Smooth muscle cell (in vitro differentiated cells): ENCODE data around the gene CLEC20A. TPM values are rescaled to one million over a fixed set of nuclear protein-coding genes. Genes with fewer than 3 reads are reported as not detected.

Experiments used
- DNase-seq: peaks from one replicate; lab custom pipeline; 2025; ENCODE audit not compliant: unreplicated experiment; lab: John Stamatoyannopoulos, UW
- H2AFZ ChIP-seq: fragments of 200-600 bp; sonication (generic); 2 replicates; pipeline ENCODE4 v1.6.0; 2016; ENCODE audit warnings: antibody characterized with exemption, low read depth, mild to moderate bottlenecking
- H3F3A ChIP-seq: fragments of 200-600 bp; sonication (generic); 2 replicates; pipeline ENCODE4 v1.6.0; 2017; ENCODE audit warnings: antibody characterized with exemption, low read depth
- H3K27ac ChIP-seq: fragments of 200-600 bp; sonication (generic); 2 replicates; pipeline ENCODE4 v1.5.1; 2016; ENCODE audit warnings: low read depth, mild to moderate bottlenecking
- H3K27me3 ChIP-seq: fragments of 200-600 bp; sonication (generic); 2 replicates; pipeline ENCODE4 v1.6.1; 2016; ENCODE audit warnings: low read depth, mild to moderate bottlenecking
- H3K36me3 ChIP-seq: fragments of 200-600 bp; sonication (generic); 2 replicates; pipeline ENCODE4 v1.5.1; 2016; ENCODE audit warnings: low read depth
- H3K4me1 ChIP-seq: fragments of 200-600 bp; sonication (generic); 2 replicates; pipeline ENCODE4 v1.5.1; 2016; ENCODE audit warnings: low read depth
- H3K4me2 ChIP-seq: fragments of 200-600 bp; sonication (generic); 2 replicates; pipeline ENCODE4 v1.6.0; 2016; ENCODE audit warnings: mild to moderate bottlenecking
- H3K4me3 ChIP-seq: fragments of 200-600 bp; sonication (generic); 2 replicates; pipeline ENCODE4 v1.5.1; 2016; ENCODE audit warnings: mild to moderate bottlenecking
- H3K79me2 ChIP-seq: fragments of 200-600 bp; sonication (generic); 2 replicates; pipeline ENCODE4 v1.6.0; 2016; ENCODE audit warnings: low read depth, mild to moderate bottlenecking
- H3K9ac ChIP-seq: fragments of 200-600 bp; sonication (generic); 2 replicates; pipeline ENCODE4 v1.6.0; 2016; ENCODE audit warnings: low read depth
- H3K9me3 ChIP-seq: fragments of 200-600 bp; sonication (generic); replicated peaks from 2 replicates; pipeline ENCODE4 v1.5.1; 2016; ENCODE audit warnings: low read depth
- H4K20me1 ChIP-seq: fragments of 200-600 bp; sonication (generic); 2 replicates; pipeline ENCODE4 v1.6.0; 2016; ENCODE audit warnings: low read depth
- CTCF ChIP-seq: fragments of 200-600 bp; sonication (generic); IDR thresholded peaks from 2 replicates; pipeline ENCODE4 v1.5.1; 2017; ENCODE audit warnings: borderline replicate concordance, mild to moderate bottlenecking, antibody characterized with exemption; ENCODE audit not compliant: insufficient read depth, poor library complexity, severe bottlenecking
- WGBS: methylation state at CpG from one replicate; pipeline ENCODE4 v1.1.7; 2016; ENCODE audit warnings: low lambda C conversion rate; 5-methylcytosine and 5-hydroxymethylcytosine counted together
- polyA plus RNA-seq: library from polyadenylated mRNA; unstranded; fragments of >200 nt; fragmentation: Nextera tagmentation; extraction: Ambion mirVana; gene quantifications from 2 replicates; pipeline ENCODE4 v1.2.1, GENCODE V29; 2016
- total RNA-seq: library from RNA; depleted of rRNA; stranded (reverse); fragments of >200 nt; gene quantifications from 2 replicates; pipeline ENCODE4 v1.2.3, GENCODE V29; 2014

The CLEC20A gene
- total and polyA plus RNA-seq, 2 experiments from 2014 or later, result 0.14 TPM; not detected in 1

- Histone ChIP-seq H3K4me3 (no peak overlapping the region), H3K79me2 (no peaks in the 10 kb centered on the region), H3K4me2 (no peak overlapping the region), H3K9ac (no peak overlapping the region), H3F3A (no peaks in the 10 kb centered on the region), H3K27me3 (no peaks in the 10 kb centered on the region), H3K9me3 (no peaks in the 10 kb centered on the region), H3K36me3 (no peaks in the 10 kb centered on the region), H3K4me1 (no peaks in the 10 kb centered on the region), H3K27ac (no peak overlapping the region), H2AFZ (no peak overlapping the region), H4K20me1 (no peaks in the 10 kb centered on the region)
- 95% methylated on average over 11 of the region's 11 CpGs for WGBS
- TF ChIP-seq CTCF, result no peak
- no peak for DNase-seq
Observed at GRCh38 chr1:178520803-178521202, 24.0 kb upstream of the CLEC20A start.

GRCh38 chr1:178518894-178519293 lies 22.1 kb upstream of the CLEC20A start:
- H3K4me2 ChIP-seq, result no peak overlapping the region
- H3K9ac ChIP-seq, result no peak overlapping the region
- no peak for DNase-seq
- H3K27ac ChIP-seq, result no peak overlapping the region
- no peaks in the 10 kb centered on the region for H3K27me3 ChIP-seq
- H4K20me1 ChIP-seq, result no peaks in the 10 kb centered on the region
- H3K9me3 ChIP-seq, result no peaks in the 10 kb centered on the region
- H3K79me2 ChIP-seq, result no peaks in the 10 kb centered on the region
- no peaks in the 10 kb centered on the region for H3K36me3 ChIP-seq
- no peaks in the 10 kb centered on the region for H3F3A ChIP-seq
- no peaks in the 10 kb centered on the region for H3K4me1 ChIP-seq
- no peak for TF ChIP-seq CTCF
- WGBS, result 73% methylated on average over 4 of the region's 4 CpGs
- H3K4me3 ChIP-seq, result no peak overlapping the region
- H2AFZ ChIP-seq, result no peak overlapping the region

- H3F3A ChIP-seq, result no peaks in the 10 kb centered on the region
- H3K27me3 ChIP-seq, result no peaks in the 10 kb centered on the region
- H3K9ac ChIP-seq, result no peak overlapping the region
- H2AFZ ChIP-seq, result no peak overlapping the region
- 91% methylated on average over 4 of the region's 4 CpGs for WGBS
- no peaks in the 10 kb centered on the region for H3K79me2 ChIP-seq
- H3K9me3 ChIP-seq, result no peaks in the 10 kb centered on the region
- TF ChIP-seq CTCF, result no peak
- H3K36me3 ChIP-seq, result no peaks in the 10 kb centered on the region
- DNase-seq, result no peak
- H3K27ac ChIP-seq, result no peak overlapping the region
- no peak overlapping the region for H3K4me3 ChIP-seq
- no peaks in the 10 kb centered on the region for H4K20me1 ChIP-seq
- H3K4me1 ChIP-seq, result no peaks in the 10 kb centered on the region
- H3K4me2 ChIP-seq, result no peak overlapping the region
Observed at GRCh38 chr1:178516110-178516509, 19.3 kb upstream of the CLEC20A start.

- Histone ChIP-seq H3K4me3 (no peak overlapping the region), H3K27ac (no peak overlapping the region), H3F3A (no peaks in the 10 kb centered on the region), H4K20me1 (no peaks in the 10 kb centered on the region), H3K4me1 (no peaks in the 10 kb centered on the region), H3K27me3 (no peaks in the 10 kb centered on the region), H3K9me3 (no peaks in the 10 kb centered on the region), H2AFZ (no peak overlapping the region), H3K9ac (no peak overlapping the region), H3K4me2 (no peak overlapping the region), H3K36me3 (no peaks in the 10 kb centered on the region), H3K79me2 (no peaks in the 10 kb centered on the region)
- no peak for TF ChIP-seq CTCF
- DNase-seq, result no peak
- 80% methylated on average over 14 of the region's 14 CpGs for WGBS
Observed at GRCh38 chr1:178513278-178513983, 16.7 kb upstream of the CLEC20A start.
